Astrocyte (in vitro differentiated cells and primary cell): ENCODE results near the gene ACADL. TPM values are rescaled to one million over a fixed set of nuclear protein-coding genes. Genes with fewer than 3 reads are reported as not detected.

Source experiments
- DNase-seq: peaks from one replicate; pipeline ENCODE4 v3.0.0-alpha.2; 2010; ENCODE audit warnings: low read depth
- FAIRE-seq: peaks from 2 replicates; lab custom pipeline; 2011; peaks lifted over from hg19 to GRCh38; lab: Jason Lieb, UNC
- H2AFZ ChIP-seq: 2 replicates; pipeline ENCODE4 v1.6.0; 2012; ENCODE audit warnings: low read depth, low read length, inconsistent platforms
- H3K27ac ChIP-seq: 2 replicates; pipeline ENCODE4 v1.5.1; 2011; ENCODE audit warnings: low read depth, low read length, inconsistent platforms
- H3K27me3 ChIP-seq: 2 replicates; pipeline ENCODE4 v1.6.0; 2011; ENCODE audit warnings: low read length, inconsistent platforms; ENCODE audit not compliant: insufficient read depth
- H3K36me3 ChIP-seq: 2 replicates; pipeline ENCODE4 v1.5.1; 2011; ENCODE audit warnings: low read length, inconsistent platforms; ENCODE audit not compliant: insufficient read depth
- H3K4me1 ChIP-seq: 2 replicates; pipeline ENCODE4 v1.5.1; 2011; ENCODE audit warnings: low read length, inconsistent platforms; ENCODE audit not compliant: insufficient read depth
- H3K4me2 ChIP-seq: 2 replicates; pipeline ENCODE4 v1.6.0; 2012; ENCODE audit warnings: low read length, inconsistent platforms
- H3K4me3 ChIP-seq: 2 replicates; pipeline ENCODE4 v1.5.1; 2011; ENCODE audit warnings: low read depth, mild to moderate bottlenecking, low read length, inconsistent platforms; ENCODE audit not compliant: insufficient read depth
- H3K79me2 ChIP-seq: 2 replicates; pipeline ENCODE4 v1.6.0; 2012; ENCODE audit warnings: mild to moderate bottlenecking, low read length, inconsistent platforms; ENCODE audit not compliant: insufficient read depth
- H3K9ac ChIP-seq: 2 replicates; pipeline ENCODE4 v1.6.0; 2012; ENCODE audit warnings: mild to moderate bottlenecking, low read length, inconsistent platforms
- H3K9me3 ChIP-seq: 2 replicates; pipeline ENCODE4 v1.5.1; 2012; ENCODE audit warnings: low read depth, mild to moderate bottlenecking, low read length, inconsistent platforms; ENCODE audit not compliant: insufficient read depth
- H4K20me1 ChIP-seq: 2 replicates; pipeline ENCODE4 v1.6.0; 2012; ENCODE audit warnings: low read length, inconsistent platforms; ENCODE audit not compliant: insufficient read depth
- H3K27ac Mint-ChIP-seq: one replicate; pipeline ENCODE4 v1.8.0; 2021; ENCODE audit warnings: mild to moderate bottlenecking, mixed read lengths; ENCODE audit not compliant: unreplicated experiment
- H3K27me3 Mint-ChIP-seq: one replicate; pipeline ENCODE4 v1.8.0; 2021; ENCODE audit warnings: low read depth, mixed read lengths; ENCODE audit not compliant: unreplicated experiment
- H3K36me3 Mint-ChIP-seq: one replicate; pipeline ENCODE4 v1.8.0; 2021; ENCODE audit warnings: low read depth, mixed read lengths; ENCODE audit not compliant: unreplicated experiment
- H3K4me1 Mint-ChIP-seq: one replicate; pipeline ENCODE4 v1.8.0; 2021; ENCODE audit warnings: low read depth, mixed read lengths; ENCODE audit not compliant: unreplicated experiment
- H3K4me3 Mint-ChIP-seq: one replicate; pipeline ENCODE4 v1.8.0; 2021; ENCODE audit warnings: mild to moderate bottlenecking, moderate library complexity, mixed read lengths; ENCODE audit not compliant: unreplicated experiment
- H3K9me3 Mint-ChIP-seq: one replicate; pipeline ENCODE4 v1.8.0; 2021; ENCODE audit warnings: mild to moderate bottlenecking, mixed read lengths; ENCODE audit not compliant: unreplicated experiment
- CTCF ChIP-seq: IDR thresholded peaks from 2 replicates; pipeline ENCODE4 v1.5.1; 2011; ENCODE audit warnings: low read depth, mild to moderate bottlenecking, inconsistent platforms, low read length, moderate library complexity; ENCODE audit not compliant: insufficient read depth
- EZH2 ChIP-seq: IDR thresholded peaks from 2 replicates; pipeline ENCODE4 v1.6.1; 2012; ENCODE audit warnings: mild to moderate bottlenecking, low read length, inconsistent platforms; ENCODE audit not compliant: insufficient read depth
- total RNA-seq: library from RNA; stranded (reverse); gene quantifications from 2 replicates; pipeline ENCODE4 v1.2.1, GENCODE V29; 2021

ACADL gene
- total RNA-seq, 1 donor from 2014 or later, result 1.9 TPM

- no peaks in the 10 kb centered on the region for H3K4me1 ChIP-seq
- TF ChIP-seq CTCF (no peak), EZH2 (no peak)
- no peak overlapping the region for H3K4me3 Mint-ChIP-seq
- H2AFZ ChIP-seq, result no peak overlapping the region
- H3K4me1 Mint-ChIP-seq, result no peaks in the 10 kb centered on the region
- no peak for DNase-seq
- no peaks in the 10 kb centered on the region for H3K9me3 Mint-ChIP-seq
- no peak overlapping the region for H3K27ac ChIP-seq
- no peak for FAIRE-seq
- no peaks in the 10 kb centered on the region for H4K20me1 ChIP-seq
- H3K9ac ChIP-seq, result no peak overlapping the region
- H3K27me3 Mint-ChIP-seq, result peaks cover 16% of the 10 kb centered on the region
- H3K79me2 ChIP-seq, result no peaks in the 10 kb centered on the region
- H3K36me3 Mint-ChIP-seq, result no peaks in the 10 kb centered on the region
- H3K4me3 ChIP-seq, result no peak overlapping the region
- H3K27ac Mint-ChIP-seq, result no peak overlapping the region
- no peak overlapping the region for H3K4me2 ChIP-seq
- H3K9me3 ChIP-seq, result no peaks in the 10 kb centered on the region
- no peaks in the 10 kb centered on the region for H3K27me3 ChIP-seq
- H3K36me3 ChIP-seq, result no peaks in the 10 kb centered on the region
Observed at GRCh38 chr2:210269148-210269547, 43.9 kb upstream of the ACADL start.

- no peak for FAIRE-seq
- no peaks in the 10 kb centered on the region for H3K79me2 ChIP-seq
- Mint-ChIP-seq H3K36me3 (no peaks in the 10 kb centered on the region), H3K27me3 (peaks cover 16% of the 10 kb centered on the region), H3K4me1 (no peaks in the 10 kb centered on the region), H3K27ac (no peak overlapping the region), H3K9me3 (no peaks in the 10 kb centered on the region), H3K4me3 (no peak overlapping the region)
- TF ChIP-seq EZH2 (no peak), CTCF (no peak)
- H3K27ac ChIP-seq, result no peak overlapping the region
- H4K20me1 ChIP-seq, result no peaks in the 10 kb centered on the region
- H2AFZ ChIP-seq, result no peak overlapping the region
- H3K36me3 ChIP-seq, result no peaks in the 10 kb centered on the region
- H3K9me3 ChIP-seq, result no peaks in the 10 kb centered on the region
- no peaks in the 10 kb centered on the region for H3K27me3 ChIP-seq
- no peak overlapping the region for H3K4me2 ChIP-seq
- DNase-seq, result no peak
- H3K4me1 ChIP-seq, result no peaks in the 10 kb centered on the region
- no peak overlapping the region for H3K4me3 ChIP-seq
- H3K9ac ChIP-seq, result no peak overlapping the region
Observed at GRCh38 chr2:210268281-210268680, 43.0 kb upstream of the ACADL start.

DNA sequence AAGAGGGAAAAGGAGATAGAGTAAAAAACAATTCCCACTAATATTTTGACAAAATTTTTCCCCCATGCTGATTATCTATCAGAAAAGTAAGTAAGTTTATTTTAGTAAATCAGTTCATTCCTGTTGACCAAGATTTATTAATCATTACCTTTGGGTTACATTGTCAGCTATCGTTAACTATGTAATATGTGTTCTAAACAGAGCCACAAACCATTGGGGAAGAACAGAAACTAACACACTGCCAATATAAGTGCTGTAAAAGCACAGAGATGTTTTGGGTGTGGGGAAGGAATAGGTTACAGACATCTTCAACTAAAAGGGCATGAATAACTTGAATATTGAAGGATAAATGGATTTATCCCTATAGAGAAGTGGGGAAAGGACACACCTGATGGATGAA is 42.5 kb upstream of the ACADL start:
- TF ChIP-seq EZH2, result no peak
- TF ChIP-seq CTCF, result no peak
- no peaks in the 10 kb centered on the region for H3K36me3 ChIP-seq
- no peaks in the 10 kb centered on the region for H3K4me1 Mint-ChIP-seq
- H3K27me3 Mint-ChIP-seq, result peaks cover 16% of the 10 kb centered on the region
- no peaks in the 10 kb centered on the region for H4K20me1 ChIP-seq
- no peaks in the 10 kb centered on the region for H3K4me1 ChIP-seq
- no peaks in the 10 kb centered on the region for H3K9me3 ChIP-seq
- H3K9me3 Mint-ChIP-seq, result no peaks in the 10 kb centered on the region
- H3K9ac ChIP-seq, result no peak overlapping the region
- H3K4me3 Mint-ChIP-seq, result no peak overlapping the region
- DNase-seq (no peak), FAIRE-seq (no peak)
- no peak overlapping the region for H3K4me3 ChIP-seq
- no peak overlapping the region for H2AFZ ChIP-seq
- H3K4me2 ChIP-seq, result no peak overlapping the region
- no peaks in the 10 kb centered on the region for H3K36me3 Mint-ChIP-seq
- no peak overlapping the region for H3K27ac Mint-ChIP-seq
- no peaks in the 10 kb centered on the region for H3K27me3 ChIP-seq
- H3K79me2 ChIP-seq, result no peaks in the 10 kb centered on the region
- H3K27ac ChIP-seq, result no peak overlapping the region
